ENCODE measurements around the gene ZNF519.
"Not testable (repeated sequence)": the region's sequence is repeated elsewhere in the genome, so short reads cannot be mapped to it uniquely, and the experiment has no call there.

The ZNF519 gene

GRCh38 chr18:14147935-14148865 lies 16.0 kb upstream of the ZNF519 start:
- not testable (repeated sequence) for H3K4me3 ChIP-seq (ENCODE audit: low read length)

- H3K4me3 ChIP-seq (ENCODE audit: low read length): not testable (repeated sequence)
Observed at GRCh38 chr18:14146771-14147170, 14.5 kb upstream of the ZNF519 start.

GRCh38 chr18:14145581-14146338 lies 13.5 kb upstream of the ZNF519 start:
- not testable (repeated sequence) for H3K4me3 ChIP-seq (ENCODE audit: low read length)

GRCh38 chr18:14145021-14145420 lies 12.8 kb upstream of the ZNF519 start:
- not testable (repeated sequence) for H3K4me3 ChIP-seq (ENCODE audit: low read length)

GRCh38 chr18:14144628-14144895 lies 12.3 kb upstream of the ZNF519 start:
- TF ChIP-seq ZNF274 (IDR thresholded peaks at IDR 0.05; ENCODE audit: low read depth, low read length): no peak
- H3K4me3 ChIP-seq (ENCODE audit: low read length): no peak overlapping the region

- H3K4me3 ChIP-seq (ENCODE audit: low read length): not testable (repeated sequence)
Observed at GRCh38 chr18:14143871-14144627, 11.8 kb upstream of the ZNF519 start.

GRCh38 chr18:14143396-14143795 lies 11.2 kb upstream of the ZNF519 start:
- not testable (repeated sequence) for H3K4me3 ChIP-seq (ENCODE audit: low read length)

- H3K4me3 ChIP-seq (ENCODE audit: low read length): not testable (repeated sequence)
Observed at GRCh38 chr18:14142177-14142576, 9.9 kb upstream of the ZNF519 start.

- not testable (repeated sequence) for H3K4me3 ChIP-seq (ENCODE audit: low read length)
Observed at GRCh38 chr18:14139583-14139982, 7.3 kb upstream of the ZNF519 start.

GRCh38 chr18:14137971-14138370 lies 5.7 kb upstream of the ZNF519 start:
- H3K4me3 ChIP-seq (ENCODE audit: low read length): not testable (repeated sequence)

GRCh38 chr18:14131696-14132270 lies 452 bp downstream of the ZNF519 start:
- H3K4me3 ChIP-seq (ENCODE audit: low read length): peak overlapping the region; percentile 93

GRCh38 chr18:14130804-14131203 lies 1.4 kb downstream of the ZNF519 start:
- peak overlapping the region; percentile 93; the same call in 1 of the 2 replicates for H3K4me3 ChIP-seq (ENCODE audit: low read length)

GRCh38 chr18:14124689-14125088 lies 7.5 kb downstream of the ZNF519 start:
- no peak for TF ChIP-seq ZNF274 (IDR thresholded peaks at IDR 0.05; ENCODE audit: low read depth, low read length)
- no peak overlapping the region for H3K4me3 ChIP-seq (ENCODE audit: low read length)

- TF ChIP-seq ZNF274 (IDR thresholded peaks at IDR 0.05; ENCODE audit: low read depth, low read length): no peak
- H3K4me3 ChIP-seq (ENCODE audit: low read length): no peak overlapping the region
Observed at GRCh38 chr18:14122097-14122496, 10.1 kb downstream of the ZNF519 start.

GRCh38 chr18:14120926-14121325 lies 11.3 kb downstream of the ZNF519 start:
- no peak overlapping the region for H3K4me3 ChIP-seq (ENCODE audit: low read length)

More at GRCh38 chr18:14120926-14121325, 11.3 kb downstream of the ZNF519 start:
- TF ChIP-seq ZNF274 (IDR thresholded peaks at IDR 0.05; ENCODE audit: low read depth, low read length): no peak
